T-helper 17 cell (primary cell): Measurements from ENCODE around the gene CARD8. TPM values are rescaled to one million over a fixed set of nuclear protein-coding genes. Genes with fewer than 3 reads are reported as not detected.
A peak's percentile ranks its signal among the peaks of the same experiment; 100 is the strongest.
"Not testable (repeated sequence)": the region's sequence is repeated elsewhere in the genome, so short reads cannot be mapped to it uniquely, and the experiment has no call there.

Source experiments
- ATAC-seq: fragments of 150-1000 bp; cut with Tn5 transposase; 2 replicates; pipeline ENCODE4 v1.10.0; 2021; ENCODE audit warnings: mild to moderate bottlenecking, moderate library complexity
- DNase-seq, 3 donors: peaks; one replicate each; pipeline versions ENCODE4 v3.0.0 to v3.0.0-alpha.2; 2020 to 2021
- H3K9me3 ChIP-seq: one replicate; pipeline ENCODE4 v1.7.0; 2013; ENCODE audit warnings: low read length, mild to moderate bottlenecking; ENCODE audit not compliant: control insufficient read depth, poor library complexity, severe bottlenecking
- H3K27ac Mint-ChIP-seq: one replicate; pipeline ENCODE4 v1.8.0; 2022; ENCODE audit warnings: mild to moderate bottlenecking, moderate library complexity, mixed read lengths
- H3K27me3 Mint-ChIP-seq: one replicate; pipeline ENCODE4 v1.8.0; 2022; ENCODE audit warnings: mixed read lengths
- H3K36me3 Mint-ChIP-seq: one replicate; pipeline ENCODE4 v1.8.0; 2022; ENCODE audit warnings: low read depth, mixed read lengths
- H3K4me1 Mint-ChIP-seq: one replicate; pipeline ENCODE4 v1.8.0; 2022; ENCODE audit warnings: mild to moderate bottlenecking, mixed read lengths
- H3K4me3 Mint-ChIP-seq: one replicate; pipeline ENCODE4 v1.8.0; 2022; ENCODE audit warnings: mild to moderate bottlenecking, moderate library complexity, mixed read lengths
- total RNA-seq, 4 donors: library from RNA in 2 of 4; stranded (reverse) in 2 of 4; gene quantifications; one replicate each; pipeline ENCODE4 v1.2.3 and lab custom pipeline; 2022 to 2026

The CARD8 gene
- total RNA-seq, 2 donors from 2014 or later = 127 to 164 TPM

GRCh38 chr19:48220784-48221183, 34.9 kb downstream of the CARD8 start:
- peak overlapping the region; percentile 79 for H3K27ac Mint-ChIP-seq
- not testable (repeated sequence) for H3K9me3 ChIP-seq, H3K27me3 Mint-ChIP-seq, H3K36me3 Mint-ChIP-seq, DNase-seq, ATAC-seq, H3K4me3 Mint-ChIP-seq
- H3K4me1 Mint-ChIP-seq = peaks cover 12% of the 10 kb centered on the region

GRCh38 chr19:48218997-48219396, 36.7 kb downstream of the CARD8 start:
- Mint-ChIP-seq H3K4me3 (no peak overlapping the region), H3K36me3 (peaks cover 3% of the 10 kb centered on the region), H3K27me3 (no peaks in the 10 kb centered on the region), H3K4me1 (peaks cover 13% of the 10 kb centered on the region), H3K27ac (no peak overlapping the region)
- no peaks in the 10 kb centered on the region for H3K9me3 ChIP-seq
- DNase-seq = no peak
- no peak for ATAC-seq

GRCh38 chr19:48216933-48217332, 38.8 kb downstream of the CARD8 start:
- Mint-ChIP-seq H3K4me3 (no peak overlapping the region), H3K4me1 (peaks cover 18% of the 10 kb centered on the region), H3K36me3 (peaks cover 8% of the 10 kb centered on the region), H3K27ac (no peak overlapping the region), H3K27me3 (no peaks in the 10 kb centered on the region)
- H3K9me3 ChIP-seq = no peaks in the 10 kb centered on the region
- no peak for ATAC-seq
- no peak for DNase-seq

- Mint-ChIP-seq H3K36me3 (peaks cover 10% of the 10 kb centered on the region), H3K27ac (no peak overlapping the region), H3K27me3 (no peaks in the 10 kb centered on the region), H3K4me1 (peaks cover 21% of the 10 kb centered on the region), H3K4me3 (no peak overlapping the region)
- DNase-seq (no peak), ATAC-seq (no peak)
- H3K9me3 ChIP-seq = no peaks in the 10 kb centered on the region
These were observed 41.8 kb downstream of the CARD8 start for GRCh38 chr19:48213959-48214358.

- Mint-ChIP-seq H3K4me1 (peaks cover 17% of the 10 kb centered on the region), H3K4me3 (no peak overlapping the region), H3K27me3 (no peaks in the 10 kb centered on the region), H3K27ac (peak overlapping the region; percentile 75), H3K36me3 (peaks cover 9% of the 10 kb centered on the region)
- DNase-seq (no peak), ATAC-seq (no peak)
- no peaks in the 10 kb centered on the region for H3K9me3 ChIP-seq
These were observed 45.7 kb downstream of the CARD8 start for GRCh38 chr19:48210005-48210404.

- Mint-ChIP-seq H3K4me1 (peaks cover 8% of the 10 kb centered on the region), H3K27me3 (no peaks in the 10 kb centered on the region), H3K4me3 (no peak overlapping the region), H3K27ac (peak overlapping the region; percentile 70), H3K36me3 (no peaks in the 10 kb centered on the region)
- H3K9me3 ChIP-seq = no peaks in the 10 kb centered on the region
- ATAC-seq (no peak), DNase-seq (no peak)
These were observed 49.2 kb downstream of the CARD8 start for GRCh38 chr19:48206397-48207093.

- H3K36me3 Mint-ChIP-seq = no peaks in the 10 kb centered on the region
- no peak overlapping the region for H3K27ac Mint-ChIP-seq
- no peaks in the 10 kb centered on the region for H3K9me3 ChIP-seq
- peak; percentile 74 to 83 (median 80) for DNase-seq
- no peaks in the 10 kb centered on the region for H3K27me3 Mint-ChIP-seq
- H3K4me3 Mint-ChIP-seq = no peak overlapping the region
- H3K4me1 Mint-ChIP-seq = peaks cover 5% of the 10 kb centered on the region
- ATAC-seq = peak; percentile 100
These were observed 51.7 kb downstream of the CARD8 start for GRCh38 chr19:48203794-48204628.

- ATAC-seq = no peak
- no peak overlapping the region for H3K27ac Mint-ChIP-seq
- H3K4me1 Mint-ChIP-seq = peaks cover 5% of the 10 kb centered on the region
- DNase-seq = no peak
- H3K36me3 Mint-ChIP-seq = no peaks in the 10 kb centered on the region
- no peaks in the 10 kb centered on the region for H3K27me3 Mint-ChIP-seq
- H3K4me3 Mint-ChIP-seq = no peak overlapping the region
- no peaks in the 10 kb centered on the region for H3K9me3 ChIP-seq
These were observed 52.4 kb downstream of the CARD8 start for GRCh38 chr19:48203222-48203793.

- Mint-ChIP-seq H3K4me3 (no peak overlapping the region), H3K27me3 (no peaks in the 10 kb centered on the region), H3K27ac (peak overlapping the region; percentile 48), H3K4me1 (peaks cover 16% of the 10 kb centered on the region), H3K36me3 (no peaks in the 10 kb centered on the region)
- DNase-seq (no peak), ATAC-seq (no peak)
- no peaks in the 10 kb centered on the region for H3K9me3 ChIP-seq
These were observed 58.6 kb downstream of the CARD8 start for GRCh38 chr19:48196933-48197665.

GRCh38 chr19:48196321-48196763, 59.4 kb downstream of the CARD8 start:
- peaks cover 14% of the 10 kb centered on the region for H3K4me1 Mint-ChIP-seq
- H3K9me3 ChIP-seq = no peaks in the 10 kb centered on the region
- H3K27me3 Mint-ChIP-seq = no peaks in the 10 kb centered on the region
- no peaks in the 10 kb centered on the region for H3K36me3 Mint-ChIP-seq
- no peak for DNase-seq
- ATAC-seq = no peak
- H3K4me3 Mint-ChIP-seq = no peak overlapping the region
- peak overlapping the region; percentile 48 for H3K27ac Mint-ChIP-seq

GRCh38 chr19:48194844-48195830, 60.6 kb downstream of the CARD8 start:
- no peak for DNase-seq
- ATAC-seq = no peak
- no peak overlapping the region for H3K27ac Mint-ChIP-seq
- H3K36me3 Mint-ChIP-seq = peaks cover 4% of the 10 kb centered on the region
- H3K9me3 ChIP-seq = no peaks in the 10 kb centered on the region
- no peak overlapping the region for H3K4me3 Mint-ChIP-seq
- H3K27me3 Mint-ChIP-seq = no peaks in the 10 kb centered on the region
- H3K4me1 Mint-ChIP-seq = peaks cover 16% of the 10 kb centered on the region
